Testis (tissue), 2 donors: ENCODE results near the gene ZNF487.

Experiments
- CTCF ChIP-seq, 3 experiments: fragments of 450-650 bp in 2 of 3; fragments of 200-600 bp in 1 of 3; sonication (generic) in 1 of 3; IDR thresholded peaks; one replicate each; pipeline ENCODE4 v1.5.1; 2016 to 2019; ENCODE audit warnings: antibody characterized with exemption in 3 of 3, mild to moderate bottlenecking in 2 of 3, moderate library complexity in 1 of 3
- POLR2A ChIP-seq: fragments of 450-650 bp; IDR thresholded peaks from one replicate; pipeline ENCODE4 v1.6.1; 2017; ENCODE audit warnings: antibody characterized with exemption, mild to moderate bottlenecking, moderate library complexity

GRCh38 chr10:43411536-43411935 is 25.4 kb upstream of the ZNF487 start:
- TF ChIP-seq CTCF (IDR thresholded peaks at IDR 0.05), result no peak
- no peak for TF ChIP-seq POLR2A
